Kidney epithelial cell (primary cell): ENCODE results near the gene COL11A2. TPM values are rescaled to one million over a fixed set of nuclear protein-coding genes. Genes with fewer than 3 reads are reported as not detected.

Experiments used
- DNase-seq: peaks from one replicate; pipeline ENCODE4 v3.0.0-alpha.2; 2010; ENCODE audit warnings: low read depth
- H3K27me3 ChIP-seq: 2 replicates; pipeline ENCODE4 v1.6.0; 2011; ENCODE audit warnings: low read length; ENCODE audit not compliant: control insufficient read depth, insufficient read depth
- H3K36me3 ChIP-seq: 2 replicates; pipeline ENCODE4 v1.5.1; 2011; ENCODE audit warnings: low read length; ENCODE audit not compliant: control insufficient read depth, insufficient read depth
- H3K4me3 ChIP-seq: 2 replicates; pipeline ENCODE4 v1.5.1; 2011; ENCODE audit warnings: low read depth, mild to moderate bottlenecking, control low read depth, low read length
- CTCF ChIP-seq: IDR thresholded peaks from 2 replicates; pipeline ENCODE4 v1.5.1; 2011; ENCODE audit warnings: mild to moderate bottlenecking, moderate library complexity, low read length, control low read depth, inconsistent platforms; ENCODE audit not compliant: insufficient read depth, poor library complexity, severe bottlenecking
- total RNA-seq: library from RNA; depleted of rRNA; stranded (reverse); fragments of >200 nt; gene quantifications from 2 replicates; pipeline ENCODE4 v1.2.3, GENCODE V29; 2015

COL11A2 gene
- total RNA-seq, 1 donor from 2014 or later, result 0.38 TPM

- H3K27me3 ChIP-seq, result peaks cover 8% of the 10 kb centered on the region
- DNase-seq, result no peak
- no peaks in the 10 kb centered on the region for H3K36me3 ChIP-seq
- TF ChIP-seq CTCF, result no peak
- H3K4me3 ChIP-seq, result no peak overlapping the region
Observed at GRCh38 chr6:33217681-33218080, 25.4 kb upstream of the COL11A2 start.

GRCh38 chr6:33217246-33217645, 25.0 kb upstream of the COL11A2 start:
- Histone ChIP-seq H3K27me3 (peaks cover 8% of the 10 kb centered on the region), H3K36me3 (no peaks in the 10 kb centered on the region), H3K4me3 (no peak overlapping the region)
- no peak for TF ChIP-seq CTCF
- DNase-seq, result no peak

DNA sequence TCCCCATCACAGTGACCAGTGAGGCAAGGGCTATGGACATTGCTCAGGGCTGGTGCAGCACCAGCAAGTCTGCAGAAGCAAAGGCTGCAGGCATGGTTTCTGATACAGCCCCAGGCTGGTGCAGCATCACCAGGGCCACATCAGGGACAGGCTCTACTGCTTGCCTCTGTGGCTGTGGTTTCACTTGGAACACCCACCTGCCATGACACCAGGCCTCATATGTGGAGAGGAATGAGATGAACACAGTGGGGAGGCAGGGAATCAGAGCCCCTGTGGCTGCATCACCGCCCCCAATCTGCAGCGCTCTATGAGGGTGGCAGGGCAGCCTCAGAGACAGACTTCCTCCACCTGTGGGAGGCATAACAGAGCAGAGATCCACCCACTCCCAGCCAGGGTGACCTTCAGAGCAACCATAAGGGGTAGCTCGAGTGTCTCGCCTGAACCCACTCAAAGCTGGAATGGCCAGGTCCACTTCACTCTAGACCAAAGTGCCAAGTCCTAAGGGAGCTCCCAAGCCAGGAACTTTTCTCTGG, 23.9 kb upstream of the COL11A2 start:
- TF ChIP-seq CTCF, result no peak
- Histone ChIP-seq H3K27me3 (peaks cover 8% of the 10 kb centered on the region), H3K4me3 (no peak overlapping the region), H3K36me3 (no peaks in the 10 kb centered on the region)
- DNase-seq, result no peak

DNA sequence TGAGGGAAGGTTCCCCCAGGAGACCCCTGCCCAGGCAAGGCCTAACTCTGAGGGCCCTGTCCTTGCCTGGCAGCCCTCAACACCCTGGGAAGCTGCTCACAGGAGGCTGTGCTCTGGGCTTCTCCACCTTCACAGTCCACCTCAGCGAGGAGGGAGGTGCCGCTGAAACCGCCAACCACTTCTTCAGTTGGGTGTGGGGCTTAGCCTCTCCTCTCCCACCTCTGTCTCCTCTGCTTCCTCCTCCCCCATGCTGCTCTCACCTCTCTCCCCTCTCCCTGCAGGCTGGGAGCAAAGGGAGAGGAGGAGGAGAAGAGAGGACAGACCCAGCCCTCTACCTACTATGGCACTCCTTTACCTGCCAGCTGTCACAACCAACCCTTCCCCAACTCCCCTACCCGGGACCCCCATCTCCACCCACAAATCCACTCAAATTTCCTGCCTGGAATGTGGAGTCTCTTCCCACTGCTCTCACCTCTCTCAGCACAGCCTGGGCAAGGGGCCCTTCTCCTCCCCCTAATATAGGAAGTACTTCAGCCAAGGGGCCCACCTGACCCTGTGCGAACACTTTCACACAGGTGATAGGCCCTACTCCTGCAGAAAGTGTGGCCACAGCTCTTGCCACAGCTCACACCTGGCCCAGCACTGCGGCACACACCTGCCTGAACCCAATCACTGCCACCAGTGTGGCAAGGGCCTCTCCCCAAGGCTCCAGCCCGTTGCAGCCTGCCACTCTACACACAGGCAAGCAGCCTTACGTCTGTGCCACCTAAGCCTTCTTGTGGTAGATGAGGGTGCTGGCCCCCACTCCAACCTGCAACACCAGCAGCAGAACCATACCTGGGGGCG, 23.2 kb upstream of the COL11A2 start:
- no peak for DNase-seq
- Histone ChIP-seq H3K36me3 (no peaks in the 10 kb centered on the region), H3K4me3 (no peak overlapping the region), H3K27me3 (peaks cover 8% of the 10 kb centered on the region)
- TF ChIP-seq CTCF, result no peak

DNA sequence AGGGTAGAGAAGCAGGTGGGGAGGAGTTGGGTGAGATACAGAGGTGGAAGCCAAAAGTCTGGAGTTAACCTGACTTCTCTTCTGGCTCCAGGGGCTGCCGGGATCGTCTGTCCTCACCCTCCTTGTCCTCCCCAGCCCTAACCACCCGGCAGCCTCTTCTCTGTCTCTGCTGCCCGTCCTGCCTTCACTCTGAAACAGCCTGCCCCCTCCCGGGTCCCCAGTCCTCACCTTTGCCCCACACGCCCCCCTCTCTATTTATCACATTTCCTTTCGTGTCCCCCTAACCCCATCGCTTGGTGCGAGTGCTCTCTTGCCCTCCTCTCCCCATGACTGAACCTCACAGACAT, 21.7 kb upstream of the COL11A2 start:
- Histone ChIP-seq H3K4me3 (peak overlapping the region; percentile 41), H3K27me3 (peaks cover 8% of the 10 kb centered on the region), H3K36me3 (peaks cover 2% of the 10 kb centered on the region)
- TF ChIP-seq CTCF, result no peak
- DNase-seq, result no peak
